NB4 (cell line): Measurements from ENCODE around the gene SEMA3F.

ENCODE experiments used
- DNase-seq: peaks from one replicate; pipeline ENCODE4 v3.0.0; 2010; ENCODE audit warnings: low read depth
- H3K4me3 ChIP-seq: one replicate; pipeline ENCODE4 v1.5.1; 2011; ENCODE audit warnings: mild to moderate bottlenecking, low read depth, low read length, moderate library complexity
- CTCF ChIP-seq: IDR thresholded peaks from one replicate; pipeline ENCODE4 v1.5.1; 2012; ENCODE audit warnings: low read depth, low read length
- MAX ChIP-seq: IDR thresholded peaks from 2 replicates; pipeline ENCODE4 v1.6.1; 2011; ENCODE audit warnings: low read depth, low read length
- MYC ChIP-seq: IDR thresholded peaks from 2 replicates; pipeline ENCODE4 v1.6.1; 2011; ENCODE audit warnings: low read depth, low read length
- POLR2A ChIP-seq: IDR thresholded peaks from 2 replicates; pipeline ENCODE4 v1.6.1; 2011; ENCODE audit warnings: mild to moderate bottlenecking; ENCODE audit not compliant: insufficient read length; ENCODE audit errors: extremely low read depth

SEMA3F gene

GRCh38 chr3:50214824-50215223 is 59.7 kb downstream of the SEMA3F start:
- no peak overlapping the region for H3K4me3 ChIP-seq
- no peak for DNase-seq
- no peak for TF ChIP-seq CTCF
- no peak for TF ChIP-seq POLR2A
- no peak for TF ChIP-seq MYC
- TF ChIP-seq MAX, result no peak

- TF ChIP-seq POLR2A (no peak), MYC (no peak), MAX (no peak), CTCF (no peak)
- no peak for DNase-seq
- H3K4me3 ChIP-seq, result no peak overlapping the region
These were observed 60.4 kb downstream of the SEMA3F start for GRCh38 chr3:50215529-50215928.

GRCh38 chr3:50217681-50218080 is 62.6 kb downstream of the SEMA3F start:
- no peak for TF ChIP-seq POLR2A
- TF ChIP-seq CTCF, result no peak
- TF ChIP-seq MAX, result no peak
- TF ChIP-seq MYC, result no peak
- H3K4me3 ChIP-seq, result no peak overlapping the region
- no peak for DNase-seq

- no peak overlapping the region for H3K4me3 ChIP-seq
- TF ChIP-seq MAX (no peak), POLR2A (no peak)
- no peak for DNase-seq
These were observed 63.3 kb downstream of the SEMA3F start for GRCh38 chr3:50218448-50218847.

GRCh38 chr3:50219285-50219684 is 64.2 kb downstream of the SEMA3F start:
- DNase-seq, result no peak
- TF ChIP-seq MYC, result no peak
- TF ChIP-seq CTCF, result no peak
- TF ChIP-seq POLR2A, result no peak
- TF ChIP-seq MAX, result no peak
- no peak overlapping the region for H3K4me3 ChIP-seq

- TF ChIP-seq POLR2A, result no peak
- no peak for TF ChIP-seq MYC
- no peak for TF ChIP-seq MAX
- no peak for TF ChIP-seq CTCF
- no peak for DNase-seq
- H3K4me3 ChIP-seq, result no peak overlapping the region
These were observed 65.0 kb downstream of the SEMA3F start for GRCh38 chr3:50220109-50220508.
